Prostate gland (tissue), 2 donors: Measurements from ENCODE around the gene IBA57. TPM values are rescaled to one million over a fixed set of nuclear protein-coding genes. Genes with fewer than 3 reads are reported as not detected.

Source experiments
- DNase-seq: peaks from one replicate; pipeline ENCODE4 v3.0.0-alpha.2; 2019; ENCODE audit warnings: low spot score
- H3K27ac ChIP-seq, 2 donors: fragments of 200-600 bp; sonication (generic); 2 replicates each; pipeline ENCODE4 v1.5.1; 2017 to 2019
- H3K27me3 ChIP-seq: fragments of 200-600 bp; sonication (generic); replicated peaks from 2 replicates; pipeline ENCODE4 v1.5.1; 2019; ENCODE audit not compliant: insufficient read depth
- H3K36me3 ChIP-seq, 2 donors: fragments of 200-600 bp; sonication (generic); 1 replicate in 1 of 2; 2 replicates in 1 of 2; pipeline versions ENCODE4 v1.5.1 to v1.8.1; 2017 to 2019
- H3K4me1 ChIP-seq: fragments of 200-600 bp; sonication (generic); replicated peaks from 2 replicates; pipeline ENCODE4 v1.5.1; 2019
- H3K4me3 ChIP-seq, 2 donors: fragments of 200-600 bp; sonication (generic); 2 replicates each; pipeline ENCODE4 v1.5.1; 2017 to 2019
- H3K9me3 ChIP-seq: fragments of 200-600 bp; sonication (generic); 2 replicates; pipeline ENCODE4 v1.5.1; 2017
- POLR2A ChIP-seq: fragments of 450-650 bp; IDR thresholded peaks from one replicate; pipeline ENCODE4 v1.6.1; 2016; ENCODE audit warnings: antibody characterized with exemption, mild to moderate bottlenecking
- POLR2AphosphoS5 ChIP-seq: sonication (generic); formaldehyde crosslinking; IDR thresholded peaks from one replicate; pipeline ENCODE4 v1.6.1; 2017; ENCODE audit warnings: antibody characterized with exemption
- WGBS: methylation state at CpG from one replicate; pipeline ENCODE4 v1.1.5; 2018; 5-methylcytosine and 5-hydroxymethylcytosine counted together
- intact Hi-C: fragments of 100-400 bp; cut with DNase I; formaldehyde crosslinking; loops from one replicate; pipeline ENCODE4 v1.14.2; 2022
- total RNA-seq, 2 donors: library from RNA; depleted of rRNA; stranded (reverse); fragments of >200 nt; gene quantifications; one replicate each; pipeline ENCODE4 v1.1.0, GENCODE V29; 2016
- TF ChIP-seq, protein P1 (sequence below), 4 experiments: fragments of 200-600 bp in 2 of 4; fragments of 450-650 bp in 2 of 4; sonication (generic) in 2 of 4; IDR thresholded peaks; 1 replicate in 3 of 4; 2 replicates in 1 of 4; pipeline ENCODE4 v1.5.1; 2016 to 2019; ENCODE audit warnings: antibody characterized with exemption in 4 of 4, mild to moderate bottlenecking in 2 of 4, moderate library complexity in 2 of 4

The IBA57 gene
- total RNA-seq, 2 donors from 2014 or later: 5.6 to 17.4 TPM

- Histone ChIP-seq H3K36me3 (no peaks in the 10 kb centered on the region), H3K4me3 (peak overlapping the region; percentile 95 to 98), H3K27ac (peak overlapping the region; percentile 95), H3K9me3 (no peaks in the 10 kb centered on the region), H3K4me1 (peaks cover 9% of the 10 kb centered on the region), H3K27me3 (no peaks in the 10 kb centered on the region)
- intact Hi-C loops: loop anchor here (10.0 kb wide), 1 partner anchor 134 kb away; no protein-coding TSS in a partner anchor
- DNase-seq: no peak
- WGBS: 4% methylated on average over 25 of the region's 25 CpGs
- TF ChIP-seq POLR2A (no peak), POLR2AphosphoS5 (no peak)
- TF ChIP-seq, protein P1, sequence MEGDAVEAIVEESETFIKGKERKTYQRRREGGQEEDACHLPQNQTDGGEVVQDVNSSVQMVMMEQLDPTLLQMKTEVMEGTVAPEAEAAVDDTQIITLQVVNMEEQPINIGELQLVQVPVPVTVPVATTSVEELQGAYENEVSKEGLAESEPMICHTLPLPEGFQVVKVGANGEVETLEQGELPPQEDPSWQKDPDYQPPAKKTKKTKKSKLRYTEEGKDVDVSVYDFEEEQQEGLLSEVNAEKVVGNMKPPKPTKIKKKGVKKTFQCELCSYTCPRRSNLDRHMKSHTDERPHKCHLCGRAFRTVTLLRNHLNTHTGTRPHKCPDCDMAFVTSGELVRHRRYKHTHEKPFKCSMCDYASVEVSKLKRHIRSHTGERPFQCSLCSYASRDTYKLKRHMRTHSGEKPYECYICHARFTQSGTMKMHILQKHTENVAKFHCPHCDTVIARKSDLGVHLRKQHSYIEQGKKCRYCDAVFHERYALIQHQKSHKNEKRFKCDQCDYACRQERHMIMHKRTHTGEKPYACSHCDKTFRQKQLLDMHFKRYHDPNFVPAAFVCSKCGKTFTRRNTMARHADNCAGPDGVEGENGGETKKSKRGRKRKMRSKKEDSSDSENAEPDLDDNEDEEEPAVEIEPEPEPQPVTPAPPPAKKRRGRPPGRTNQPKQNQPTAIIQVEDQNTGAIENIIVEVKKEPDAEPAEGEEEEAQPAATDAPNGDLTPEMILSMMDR (IDR thresholded peaks at IDR 0.05): no peak
Measured at GRCh38 chr1:228140724-228141225, 24.8 kb upstream of the IBA57 start.

DNA sequence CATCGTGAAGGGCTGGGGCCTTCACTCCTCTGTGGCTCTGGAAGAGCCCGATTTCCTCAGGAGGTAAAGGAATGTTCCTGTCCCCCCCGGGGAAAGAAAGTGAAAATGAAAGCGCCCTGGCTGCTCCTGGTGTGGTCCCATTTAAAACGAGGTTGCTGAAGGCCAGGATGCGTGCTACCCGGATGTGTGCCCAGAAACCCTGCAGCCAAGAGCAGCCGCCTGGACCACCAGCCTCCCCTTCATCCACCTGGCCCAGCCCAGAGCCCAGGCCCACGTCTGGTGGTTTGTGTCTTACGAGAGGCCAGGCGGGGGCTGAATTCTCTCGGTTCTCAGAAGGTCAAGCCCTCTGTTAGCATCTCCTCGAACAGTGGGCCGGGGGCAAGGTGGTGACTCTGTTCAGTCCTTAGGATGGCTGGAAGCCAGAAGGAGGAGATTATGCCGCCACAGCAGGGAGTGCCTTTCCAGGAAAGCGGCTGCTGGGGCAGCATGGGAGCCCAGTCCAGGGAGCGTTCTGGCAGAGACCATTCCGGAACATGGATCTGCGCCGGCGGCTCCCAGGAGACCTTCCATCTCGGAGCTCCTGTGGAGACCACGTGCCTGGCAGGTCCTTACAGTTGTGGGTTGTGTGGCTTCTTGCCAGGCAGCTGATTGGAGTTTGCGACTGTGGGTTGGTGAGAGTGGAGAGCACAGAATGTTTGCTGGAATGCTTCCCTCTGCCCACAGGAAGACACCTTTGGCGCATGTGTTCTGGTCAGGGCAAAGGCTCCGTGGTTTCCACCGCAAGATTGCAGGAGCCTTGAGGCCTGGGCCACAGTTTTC is 24.2 kb upstream of the IBA57 start:
- no peaks in the 10 kb centered on the region for H3K9me3 ChIP-seq
- H3K4me3 ChIP-seq: peak overlapping the region; percentile 95 to 98
- no peaks in the 10 kb centered on the region for H3K27me3 ChIP-seq
- 40% methylated on average over 23 of the region's 27 CpGs for WGBS
- H3K36me3 ChIP-seq: no peaks in the 10 kb centered on the region
- TF ChIP-seq, protein P1 (IDR thresholded peaks at IDR 0.05): no peak
- TF ChIP-seq POLR2A (no peak), POLR2AphosphoS5 (no peak)
- peak overlapping the region; percentile 95 for H3K27ac ChIP-seq
- peaks cover 9% of the 10 kb centered on the region for H3K4me1 ChIP-seq
- no peak for DNase-seq
- intact Hi-C loops: loop anchor here (10.0 kb wide), 1 partner anchor 133 kb away; no protein-coding TSS in a partner anchor

DNA sequence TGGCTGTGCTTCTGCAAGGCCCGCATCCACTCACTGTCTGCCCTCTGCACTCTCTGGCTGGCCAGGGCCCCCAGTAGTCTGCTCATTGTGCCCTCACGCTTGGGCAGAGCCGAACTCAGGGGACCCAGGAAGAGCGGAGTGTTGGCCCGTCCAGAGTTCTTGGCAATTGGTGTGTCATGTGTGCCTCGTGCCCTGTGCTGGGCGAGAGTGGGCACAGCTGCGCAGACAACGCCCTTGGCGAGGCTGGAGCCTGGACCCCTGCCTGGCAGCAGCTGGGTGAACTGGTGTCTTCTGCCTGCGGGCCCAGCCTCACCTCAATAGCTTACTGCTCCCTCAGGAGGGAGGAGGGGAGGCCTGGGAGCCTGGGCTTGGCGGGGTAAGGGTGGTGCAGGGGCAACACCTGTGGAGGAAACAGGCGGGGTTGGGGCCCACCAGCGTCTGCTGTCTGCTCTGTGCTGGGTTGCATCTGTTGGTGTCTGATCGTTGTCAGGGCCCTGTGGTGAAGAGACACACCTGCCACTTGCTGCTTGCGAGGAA is 23.4 kb upstream of the IBA57 start:
- 83% methylated on average over 16 of the region's 16 CpGs for WGBS
- Histone ChIP-seq H3K4me3 (peak overlapping the region in 1 of 2 donors; percentile 11), H3K9me3 (no peaks in the 10 kb centered on the region), H3K36me3 (no peaks in the 10 kb centered on the region), H3K27ac (peak overlapping the region in 1 of 2 donors; percentile 95), H3K4me1 (peaks cover 9% of the 10 kb centered on the region), H3K27me3 (no peaks in the 10 kb centered on the region)
- intact Hi-C loops: loop anchor here (10.0 kb wide), 1 partner anchor 133 kb away; no protein-coding TSS in a partner anchor
- no peak for TF ChIP-seq POLR2A
- no peak for TF ChIP-seq POLR2AphosphoS5
- TF ChIP-seq, protein P1 (IDR thresholded peaks at IDR 0.05): no peak
- no peak for DNase-seq

GRCh38 chr1:228142701-228143136 is 22.9 kb upstream of the IBA57 start:
- peaks cover 9% of the 10 kb centered on the region for H3K4me1 ChIP-seq
- H3K36me3 ChIP-seq: no peaks in the 10 kb centered on the region
- no peak overlapping the region for H3K27ac ChIP-seq
- 61% methylated on average over 11 of the region's 11 CpGs for WGBS
- H3K9me3 ChIP-seq: no peaks in the 10 kb centered on the region
- TF ChIP-seq, protein P1 (IDR thresholded peaks at IDR 0.05): no peak
- no peak for TF ChIP-seq POLR2AphosphoS5
- no peak for TF ChIP-seq POLR2A
- DNase-seq: no peak
- H3K27me3 ChIP-seq: no peaks in the 10 kb centered on the region
- no peak overlapping the region for H3K4me3 ChIP-seq
- intact Hi-C loops: loop anchor here (10.0 kb wide), 1 partner anchor 132 kb away; no protein-coding TSS in a partner anchor
